GM19193 (cell line): ENCODE measurements around the gene NR6A1.

Experiments used
- POLR2A ChIP-seq: IDR thresholded peaks from 4 replicates; pipeline ENCODE4 v1.6.1; 2011; ENCODE audit not compliant: insufficient read depth, insufficient read length; ENCODE audit errors: extremely low read depth

The NR6A1 gene

DNA sequence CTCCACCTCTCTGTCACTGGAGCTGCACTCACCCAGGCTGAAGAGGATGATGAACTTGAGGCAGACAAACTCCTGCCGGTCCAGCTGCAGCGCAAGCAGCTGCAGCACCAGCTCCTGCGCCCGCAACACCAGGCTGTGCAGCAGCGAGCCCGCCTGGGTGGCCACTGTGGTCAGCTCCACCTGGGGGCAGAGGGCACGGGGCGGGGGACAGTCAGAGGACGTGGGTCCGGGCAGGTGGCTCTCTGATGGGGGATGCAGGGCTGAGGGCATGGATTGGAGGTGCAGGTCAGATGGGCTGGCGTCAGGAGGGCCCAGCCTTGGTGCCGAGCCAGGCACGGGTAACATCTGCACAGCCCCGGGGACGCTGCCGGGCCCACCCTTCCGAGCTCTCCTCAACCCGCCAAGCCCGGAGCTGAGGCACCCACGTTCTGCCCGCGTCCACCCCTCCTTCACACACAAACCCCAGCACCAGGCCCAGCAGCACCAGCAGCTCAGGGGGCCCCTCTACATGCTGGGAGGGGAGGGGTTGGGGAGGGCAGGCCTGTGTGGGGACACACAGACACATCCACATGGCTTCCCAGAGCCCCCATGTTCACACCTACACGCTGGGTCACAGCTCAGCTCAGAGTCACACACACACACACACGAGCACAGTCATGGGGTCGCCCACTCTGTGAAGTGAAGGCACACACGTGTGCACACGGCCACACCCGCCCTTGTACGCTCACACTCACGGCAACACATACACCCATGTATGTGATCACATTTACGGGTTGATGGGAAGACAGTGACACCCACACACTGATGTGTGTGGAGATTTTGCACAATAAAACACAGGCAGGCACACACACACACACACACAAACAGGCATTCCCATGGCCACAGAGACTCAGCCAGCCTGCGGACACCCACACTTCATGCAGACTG lies 279.8 kb downstream of the NR6A1 start:
- TF ChIP-seq POLR2A = no peak

DNA sequence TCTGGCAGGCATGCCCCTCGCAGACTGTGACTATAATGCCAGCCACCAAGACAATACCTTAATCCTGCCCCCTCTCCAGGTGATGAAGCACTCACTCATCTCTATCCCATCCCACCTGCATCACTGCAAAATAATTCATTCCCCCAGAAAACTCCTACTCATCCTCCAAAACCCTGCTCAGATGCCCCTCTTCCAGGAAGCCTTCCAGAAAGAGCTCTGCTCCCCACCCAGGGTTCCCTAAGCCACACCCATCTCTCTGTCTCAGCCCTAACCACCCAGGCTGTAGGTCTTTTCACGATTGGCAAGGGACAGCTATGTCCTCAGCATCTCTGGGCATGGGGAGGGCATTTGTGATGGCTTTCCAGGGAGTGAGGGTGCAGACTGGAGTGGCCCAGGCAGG lies 281.1 kb downstream of the NR6A1 start:
- no peak for TF ChIP-seq POLR2A

DNA sequence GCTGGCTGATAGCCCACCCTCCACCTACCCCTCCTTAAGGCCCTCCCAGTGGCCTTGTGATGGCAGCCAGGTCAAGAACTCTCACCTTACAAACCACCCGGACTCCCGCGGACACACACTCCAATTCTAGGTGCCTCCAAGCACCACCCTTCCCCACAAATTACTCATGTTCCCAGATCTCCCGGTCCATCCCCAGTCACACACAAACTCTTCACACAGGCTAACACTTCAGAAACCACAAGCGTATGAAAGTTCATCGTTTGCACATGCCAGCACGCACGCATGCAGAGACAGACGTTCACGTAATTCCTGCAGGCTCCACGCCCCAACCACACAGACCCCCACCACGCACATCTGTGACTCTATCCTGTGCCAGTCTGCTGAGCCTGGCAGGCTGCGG lies 281.9 kb downstream of the NR6A1 start:
- TF ChIP-seq POLR2A = no peak

DNA sequence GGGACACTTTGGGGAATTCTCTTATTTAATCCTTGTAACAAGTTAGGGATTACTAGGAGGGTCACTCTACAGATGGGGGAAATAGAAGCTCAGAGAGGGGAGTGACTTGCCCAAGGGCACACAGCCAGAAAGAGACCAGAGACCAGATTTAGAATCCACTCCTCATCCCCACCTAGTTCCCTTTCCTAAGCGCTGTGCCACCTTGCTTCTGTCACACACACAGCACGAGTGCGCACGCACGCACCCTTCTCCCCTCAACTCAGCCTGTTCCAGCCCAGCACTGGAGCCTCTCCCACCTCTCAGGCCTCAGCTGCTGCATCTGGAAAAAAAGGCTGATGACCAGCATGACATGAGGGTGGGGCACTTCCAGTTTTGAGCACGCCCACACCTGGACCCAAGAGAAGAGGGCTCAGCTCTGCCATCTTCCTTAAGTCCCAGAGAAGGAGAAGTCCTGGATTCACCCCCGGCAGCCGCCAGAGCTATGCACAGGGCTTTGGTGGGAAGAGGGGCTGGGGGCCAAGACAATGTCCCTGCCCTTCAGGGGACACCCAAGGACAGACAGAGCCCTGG lies 282.4 kb downstream of the NR6A1 start:
- TF ChIP-seq POLR2A = no peak

DNA sequence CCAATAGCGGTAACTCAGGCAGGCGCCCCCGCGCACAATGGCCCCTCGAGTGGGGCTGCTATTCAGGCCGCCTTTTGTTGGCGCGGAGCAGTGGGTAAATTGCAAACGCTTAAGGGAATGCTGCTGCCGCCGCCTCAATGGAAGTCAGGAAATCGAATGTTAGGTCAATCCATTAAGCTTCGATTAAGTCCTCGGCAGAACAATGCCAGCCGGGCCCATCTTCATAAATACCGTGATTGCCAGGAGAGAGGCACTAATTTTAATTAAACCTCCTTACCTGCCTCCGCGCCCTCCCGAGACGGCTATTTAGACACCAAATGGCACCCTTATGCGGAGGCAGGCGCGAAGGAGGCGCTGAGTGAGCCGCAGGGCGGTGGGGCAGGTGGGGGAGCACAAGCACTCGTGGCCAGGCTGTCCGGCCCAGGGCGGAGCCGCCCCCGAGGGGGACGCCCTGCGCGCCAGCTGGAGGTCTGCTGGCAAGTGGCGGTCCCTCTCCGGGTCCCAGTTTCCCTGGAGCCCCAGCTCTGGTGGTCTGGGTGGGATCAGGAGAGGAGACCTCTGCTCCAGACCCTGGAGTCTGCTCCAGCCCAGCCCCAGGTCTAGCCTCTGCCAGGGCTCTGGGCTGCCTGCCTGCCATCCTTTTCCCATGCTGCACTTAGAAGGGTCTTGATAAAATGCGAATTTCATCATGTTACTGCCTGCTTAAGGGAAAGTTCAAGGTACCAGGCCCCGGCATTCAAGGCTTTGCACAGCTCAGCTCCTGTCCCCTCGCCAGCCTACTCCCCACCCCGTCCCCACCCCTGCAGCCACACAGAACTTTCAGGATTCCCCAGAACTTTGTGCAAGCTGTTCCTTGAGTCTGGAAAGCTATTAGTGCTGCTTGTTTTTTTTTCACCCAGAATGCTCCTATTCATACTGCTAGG lies 283.6 kb downstream of the NR6A1 start:
- no peak for TF ChIP-seq POLR2A

DNA sequence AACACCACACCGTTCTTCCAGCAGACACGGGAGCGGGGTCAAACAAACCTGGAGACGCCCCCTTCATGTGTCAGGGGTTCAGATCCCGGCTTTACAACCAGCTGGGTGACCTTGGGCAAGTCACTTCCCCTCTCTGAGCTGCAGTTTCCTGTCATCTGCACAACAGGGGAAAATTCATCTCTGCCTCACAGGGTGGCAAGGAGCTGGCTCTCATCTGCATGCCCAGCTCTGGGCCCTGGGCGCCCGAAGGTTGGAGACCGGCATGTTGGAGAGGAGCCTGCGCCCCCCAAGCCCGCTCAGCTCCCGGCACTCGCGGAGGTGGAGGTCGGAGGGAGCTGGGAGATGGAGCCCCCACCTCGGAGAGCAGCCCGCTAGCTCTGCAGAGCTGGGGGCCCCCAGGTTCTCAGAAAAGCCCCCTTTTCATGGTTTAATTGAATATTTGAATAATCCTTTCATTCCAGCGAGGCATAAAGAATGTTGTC lies 284.3 kb downstream of the NR6A1 start:
- no peak for TF ChIP-seq POLR2A

DNA sequence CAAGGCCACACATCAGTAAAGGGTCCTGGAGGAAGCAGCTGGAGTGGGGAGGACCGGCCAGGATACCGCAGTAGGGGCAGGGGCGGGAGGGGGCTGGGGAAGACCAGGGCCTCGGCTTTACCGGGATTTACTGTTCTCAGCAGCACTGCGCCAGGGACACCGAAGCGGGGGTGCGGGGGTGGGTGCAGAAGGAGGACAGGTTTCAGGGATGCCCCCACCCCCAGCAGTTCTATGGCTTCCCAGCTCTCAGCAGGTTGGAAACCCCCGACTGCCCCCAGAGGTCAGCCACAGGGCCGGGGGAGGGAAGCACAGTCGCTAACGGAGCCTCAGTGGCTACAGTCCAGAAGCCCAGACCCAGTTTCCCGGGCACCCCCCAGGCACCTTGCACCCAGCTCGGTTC lies 285.2 kb downstream of the NR6A1 start:
- TF ChIP-seq POLR2A = no peak

DNA sequence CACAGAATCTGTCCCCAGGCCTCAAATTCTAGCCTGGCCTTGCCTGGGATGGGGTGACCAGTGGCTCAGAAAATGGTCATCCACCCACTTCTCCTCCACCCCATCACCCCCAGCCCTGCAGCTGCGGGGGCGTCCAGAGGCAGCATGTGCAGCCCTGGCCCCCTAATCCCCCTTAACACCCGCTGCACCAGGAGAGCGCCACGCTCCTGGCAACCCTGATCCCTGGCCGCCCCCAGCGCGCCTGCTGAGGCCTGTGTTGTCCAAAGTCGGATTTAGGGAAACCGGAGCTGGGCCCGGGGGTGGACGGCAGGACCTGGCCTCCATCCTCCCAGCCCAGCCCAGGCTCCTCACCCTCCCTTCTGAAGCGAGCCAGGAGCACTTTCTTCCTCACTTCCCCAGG lies 285.9 kb downstream of the NR6A1 start:
- TF ChIP-seq POLR2A = no peak

DNA sequence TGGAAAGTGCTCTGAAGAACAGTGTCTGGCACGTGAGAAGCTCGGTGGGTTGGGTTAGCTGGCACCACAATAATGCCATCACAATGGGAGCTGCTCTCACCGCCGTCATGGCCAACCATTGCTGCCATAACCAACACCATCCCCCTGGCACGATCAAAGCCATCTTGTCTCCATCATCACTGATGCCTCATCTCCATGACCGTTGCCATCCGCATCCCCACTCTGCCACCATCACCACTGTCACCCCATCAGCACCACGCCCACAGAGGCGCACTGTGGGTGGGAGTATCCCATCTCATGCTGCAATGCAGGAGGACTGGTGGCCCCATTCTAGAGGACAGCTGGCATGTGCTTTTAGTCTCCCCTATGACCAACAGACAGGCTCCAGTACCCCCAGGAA lies 287.6 kb downstream of the NR6A1 start:
- no peak for TF ChIP-seq POLR2A

DNA sequence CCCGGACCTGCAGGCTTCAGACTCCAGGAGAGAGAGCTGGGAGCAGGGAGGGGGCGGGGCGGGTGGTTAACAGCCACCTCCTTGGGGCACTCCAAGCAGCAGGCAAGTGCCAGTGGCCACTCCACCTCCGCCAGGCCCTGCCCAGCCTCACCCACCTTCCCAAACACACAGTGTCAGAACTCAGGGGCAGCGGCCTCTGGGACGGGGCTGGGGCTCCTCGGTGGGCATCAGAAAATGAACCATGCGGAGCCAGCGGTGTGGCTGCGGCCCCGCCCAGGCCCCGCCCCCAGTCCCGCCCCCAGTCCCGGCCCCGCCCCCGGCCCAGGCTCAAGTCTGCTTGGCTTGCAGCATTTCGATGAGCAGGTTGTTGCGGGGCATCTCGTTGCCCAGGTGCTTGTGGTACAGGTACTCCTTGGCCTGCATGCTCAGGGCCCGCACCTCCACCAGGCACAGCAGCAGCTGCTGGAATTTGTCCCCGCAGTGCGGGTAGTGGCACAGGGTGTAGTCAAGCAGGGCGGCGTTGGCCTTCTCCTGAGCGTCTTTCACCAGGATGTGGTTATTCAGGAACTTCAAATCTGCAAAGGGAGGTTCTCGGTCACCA lies 288.6 kb downstream of the NR6A1 start:
- TF ChIP-seq POLR2A = no peak

DNA sequence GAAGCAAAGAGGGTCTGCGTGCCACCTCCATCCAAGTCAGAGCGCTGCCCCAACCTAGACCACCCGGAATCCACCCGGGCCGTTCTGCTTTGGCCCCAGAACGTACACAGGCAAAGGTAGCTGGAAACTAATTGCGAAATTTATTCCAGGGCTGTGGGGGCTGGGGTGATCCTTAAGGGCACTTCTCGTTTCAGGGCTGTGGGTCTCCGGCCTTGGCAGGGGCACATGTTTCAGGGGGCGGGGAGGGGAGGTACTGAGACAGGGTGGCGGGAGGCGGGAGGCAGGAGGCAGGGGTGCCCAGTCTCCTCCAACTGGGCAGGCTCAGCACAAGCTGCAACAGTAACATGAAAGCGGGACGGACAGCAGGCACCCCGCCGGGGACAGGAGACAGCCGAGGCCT lies 290.0 kb downstream of the NR6A1 start:
- no peak for TF ChIP-seq POLR2A

DNA sequence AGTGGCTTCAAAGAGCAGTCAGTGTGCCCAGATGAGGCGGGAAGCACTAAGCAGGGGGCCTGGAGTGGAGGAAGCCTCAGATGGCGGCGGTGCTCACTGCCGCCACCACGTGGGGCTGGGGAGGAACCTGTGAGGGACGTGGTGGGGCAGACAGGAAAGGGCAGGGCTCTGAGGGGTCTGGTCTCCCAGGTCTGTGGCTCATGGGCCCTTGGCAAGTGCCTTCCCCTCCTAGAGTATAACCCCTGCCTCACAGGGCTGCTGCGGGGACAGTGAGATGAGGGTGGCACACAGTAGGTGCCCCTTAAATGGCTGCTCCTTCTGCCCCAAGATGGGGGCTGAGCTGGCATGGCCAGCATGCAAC lies 290.5 kb downstream of the NR6A1 start:
- TF ChIP-seq POLR2A = no peak

DNA sequence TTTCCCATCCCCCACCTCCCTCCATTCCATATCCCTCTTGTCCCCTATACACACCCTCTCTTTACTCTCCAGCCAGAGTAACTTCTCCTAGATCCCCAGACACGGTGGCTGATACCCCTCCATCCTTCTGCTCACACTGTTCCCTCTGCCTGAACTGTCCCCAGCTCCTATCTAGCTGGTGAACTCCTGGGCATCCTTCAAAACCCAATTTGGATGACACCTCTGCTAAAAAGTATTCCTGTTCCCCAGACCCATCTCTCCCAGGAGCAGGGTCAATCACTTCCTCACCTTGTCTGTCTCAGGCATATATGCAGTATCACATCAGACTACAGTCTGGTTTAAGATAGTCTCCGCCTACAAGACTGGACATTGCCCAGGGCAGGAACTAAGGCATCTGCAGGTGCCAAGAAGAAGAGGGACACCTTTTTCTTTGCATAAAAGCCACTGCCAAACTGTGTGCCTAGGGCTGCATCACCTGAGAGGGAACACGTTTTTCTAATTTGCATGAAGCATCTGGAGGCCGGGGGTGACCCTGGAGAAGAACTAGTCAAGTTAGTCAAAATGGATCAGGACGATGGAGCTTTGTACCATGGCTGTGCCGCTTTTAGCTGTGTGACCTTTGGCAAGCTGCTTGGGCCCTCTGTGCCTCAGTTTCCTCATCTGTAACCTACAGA lies 291.0 kb downstream of the NR6A1 start:
- TF ChIP-seq POLR2A = no peak

DNA sequence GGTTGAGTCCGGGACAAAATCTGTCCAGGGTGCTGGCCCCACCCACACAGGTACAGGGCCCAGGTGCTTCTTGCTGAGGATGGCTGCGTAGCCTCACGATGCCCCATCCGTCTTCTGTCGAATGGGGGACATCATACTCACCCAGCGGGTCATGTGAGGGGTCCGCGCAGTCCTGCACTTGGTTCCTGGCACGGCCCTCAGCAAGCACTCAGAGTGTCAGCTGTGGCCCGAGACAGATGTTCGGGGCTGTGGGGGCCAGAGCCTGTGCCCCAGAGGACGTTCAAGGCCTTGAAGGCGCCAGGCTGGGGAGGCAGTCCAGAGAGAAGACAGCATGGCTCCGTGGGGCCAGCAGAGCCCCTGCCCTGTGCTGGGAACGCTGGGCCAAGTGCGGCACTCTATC lies 291.7 kb downstream of the NR6A1 start:
- TF ChIP-seq POLR2A = no peak
